ENCODE measurements around the gene DCDC1.

Gene DCDC1

GRCh38 chr11:31264834-31265233, 104.7 kb downstream of the DCDC1 start:
- TF ChIP-seq TCF12 (IDR thresholded peaks at IDR 0.05; ENCODE audit: low read depth) (no peak), FOXM1 (IDR thresholded peaks at IDR 0.05; ENCODE audit: borderline replicate concordance, low read depth) (no peak), CREB1 (IDR thresholded peaks at IDR 0.05; ENCODE audit: low read depth) (no peak), EP300 (IDR thresholded peaks at IDR 0.05; ENCODE audit: borderline replicate concordance) (no peak), ZBTB7A (IDR thresholded peaks at IDR 0.05; ENCODE audit: low read depth) (no peak), TAF1 (IDR thresholded peaks at IDR 0.05; ENCODE audit: low read depth) (no peak), CEBPB (IDR thresholded peaks at IDR 0.05) (no peak), RAD21 (IDR thresholded peaks at IDR 0.05; ENCODE audit: low read depth) (no peak), REST (IDR thresholded peaks at IDR 0.05; ENCODE audit: low read depth) (no peak), EGR1 (IDR thresholded peaks at IDR 0.05) (no peak), TEAD4 (IDR thresholded peaks at IDR 0.05) (no peak), USF1 (IDR thresholded peaks at IDR 0.05) (no peak), YY1 (IDR thresholded peaks at IDR 0.05; ENCODE audit: low read depth) (no peak), NFIC (IDR thresholded peaks at IDR 0.05) (no peak), MAX (IDR thresholded peaks at IDR 0.05) (no peak)

- TF ChIP-seq EGR1 (IDR thresholded peaks at IDR 0.05) (no peak), REST (IDR thresholded peaks at IDR 0.05; ENCODE audit: low read depth) (no peak), CREB1 (IDR thresholded peaks at IDR 0.05; ENCODE audit: low read depth) (no peak), NFIC (IDR thresholded peaks at IDR 0.05) (no peak), YY1 (IDR thresholded peaks at IDR 0.05; ENCODE audit: low read depth) (no peak), USF1 (IDR thresholded peaks at IDR 0.05) (no peak), TEAD4 (IDR thresholded peaks at IDR 0.05) (no peak), TCF12 (IDR thresholded peaks at IDR 0.05; ENCODE audit: low read depth) (no peak), ZBTB7A (IDR thresholded peaks at IDR 0.05; ENCODE audit: low read depth) (no peak), TAF1 (IDR thresholded peaks at IDR 0.05; ENCODE audit: low read depth) (no peak), FOXM1 (IDR thresholded peaks at IDR 0.05; ENCODE audit: borderline replicate concordance, low read depth) (no peak), EP300 (IDR thresholded peaks at IDR 0.05; ENCODE audit: borderline replicate concordance) (no peak), RAD21 (IDR thresholded peaks at IDR 0.05; ENCODE audit: low read depth) (no peak), MAX (IDR thresholded peaks at IDR 0.05) (no peak), CEBPB (IDR thresholded peaks at IDR 0.05) (no peak)
Observed at GRCh38 chr11:31262761-31263160, 106.8 kb downstream of the DCDC1 start.

- no peak for TF ChIP-seq TAF1 (IDR thresholded peaks at IDR 0.05; ENCODE audit: low read depth)
- no peak for TF ChIP-seq FOXM1 (IDR thresholded peaks at IDR 0.05; ENCODE audit: borderline replicate concordance, low read depth)
- TF ChIP-seq CREB1 (IDR thresholded peaks at IDR 0.05; ENCODE audit: low read depth), result no peak
- no peak for TF ChIP-seq MAX (IDR thresholded peaks at IDR 0.05)
- TF ChIP-seq CEBPB (IDR thresholded peaks at IDR 0.05), result no peak
- no peak for TF ChIP-seq TEAD4 (IDR thresholded peaks at IDR 0.05)
- no peak for TF ChIP-seq USF1 (IDR thresholded peaks at IDR 0.05)
- no peak for TF ChIP-seq EGR1 (IDR thresholded peaks at IDR 0.05)
- TF ChIP-seq ZBTB7A (IDR thresholded peaks at IDR 0.05; ENCODE audit: low read depth), result no peak
- TF ChIP-seq REST (IDR thresholded peaks at IDR 0.05; ENCODE audit: low read depth), result no peak
- TF ChIP-seq NFIC (IDR thresholded peaks at IDR 0.05), result no peak
- no peak for TF ChIP-seq EP300 (IDR thresholded peaks at IDR 0.05; ENCODE audit: borderline replicate concordance)
- TF ChIP-seq TCF12 (IDR thresholded peaks at IDR 0.05; ENCODE audit: low read depth), result no peak
Observed at GRCh38 chr11:31259797-31260196, 109.7 kb downstream of the DCDC1 start.

GRCh38 chr11:31254415-31254814, 115.1 kb downstream of the DCDC1 start:
- no peak for TF ChIP-seq CEBPB (IDR thresholded peaks at IDR 0.05)
- TF ChIP-seq USF1 (IDR thresholded peaks at IDR 0.05), result no peak
- TF ChIP-seq NFIC (IDR thresholded peaks at IDR 0.05), result no peak

All from Ishikawa (cell line).